Nephron (organoid): ENCODE results near the gene ITPR1.

ENCODE experiments used
- H3K27ac Mint-ChIP-seq, 3 experiments: 2 replicates each; pipeline ENCODE4 v1.8.0; 2020; ENCODE audit warnings: mixed read lengths in 3 of 3, mild to moderate bottlenecking in 2 of 3, moderate library complexity in 1 of 3
- H3K27me3 Mint-ChIP-seq: 2 replicates; pipeline ENCODE4 v1.8.0; 2021; ENCODE audit warnings: low read depth, mild to moderate bottlenecking, moderate library complexity, mixed read lengths
- H3K36me3 Mint-ChIP-seq: 2 replicates; pipeline ENCODE4 v1.8.0; 2020; ENCODE audit warnings: low read depth, mixed read lengths
- H3K4me1 Mint-ChIP-seq: 2 replicates; pipeline ENCODE4 v1.8.0; 2020; ENCODE audit warnings: mixed read lengths
- H3K4me3 Mint-ChIP-seq, 3 experiments: 2 replicates each; pipeline ENCODE4 v1.8.0; 2020; ENCODE audit warnings: mild to moderate bottlenecking in 3 of 3, mixed read lengths in 3 of 3, moderate library complexity in 2 of 3
- H3K9me3 Mint-ChIP-seq: 2 replicates; pipeline ENCODE4 v1.8.0; 2020; ENCODE audit warnings: mixed read lengths
- TF ChIP-seq, protein P1 (sequence below), 3 experiments: fragments of 200-600 bp; sonication (generic); IDR thresholded peaks; one replicate each; pipeline ENCODE4 v1.5.0; 2021; ENCODE audit warnings: antibody characterized with exemption in 3 of 3; ENCODE audit not compliant: unreplicated experiment in 3 of 3

The ITPR1 gene

DNA sequence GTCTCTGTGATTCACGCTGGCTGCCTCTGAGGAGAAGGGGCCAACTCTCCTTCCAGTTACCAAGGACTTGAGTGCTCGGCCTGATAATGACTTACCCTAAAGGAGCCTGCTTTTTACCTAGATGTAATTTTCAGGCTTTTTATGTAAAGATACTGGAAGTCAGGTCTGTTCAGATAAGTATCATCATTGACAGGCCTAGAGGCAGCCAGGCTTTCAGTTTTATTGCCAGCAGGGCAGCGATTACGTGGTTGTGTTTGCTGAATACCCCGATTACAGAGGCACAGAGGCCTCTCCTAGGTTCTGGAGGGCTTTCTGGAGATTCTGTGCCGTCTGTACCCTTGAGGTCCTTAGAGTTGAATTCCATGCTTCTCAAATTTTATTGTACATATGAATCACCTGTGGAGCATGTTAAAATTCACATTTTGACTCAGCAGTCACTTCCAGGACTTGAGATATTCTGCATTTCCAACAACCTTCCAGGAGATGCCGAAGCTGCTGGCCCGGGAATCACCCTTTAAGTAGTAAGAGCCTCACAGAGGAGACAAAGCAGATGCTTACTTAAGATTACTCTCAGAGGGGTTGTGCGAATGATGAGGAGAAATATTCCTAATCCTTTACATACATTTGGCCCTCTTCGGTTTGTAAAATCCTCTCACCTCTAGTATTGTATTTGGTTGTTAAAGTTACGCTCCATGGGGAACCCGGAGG is 326.0 kb downstream of the ITPR1 start:
- peaks cover 10% of the 10 kb centered on the region for H3K4me1 Mint-ChIP-seq
- peaks cover 99% of the 10 kb centered on the region for H3K36me3 Mint-ChIP-seq
- peaks cover 20% of the 10 kb centered on the region for H3K9me3 Mint-ChIP-seq
- H3K27ac Mint-ChIP-seq = no peak overlapping the region
- TF ChIP-seq, protein P1, sequence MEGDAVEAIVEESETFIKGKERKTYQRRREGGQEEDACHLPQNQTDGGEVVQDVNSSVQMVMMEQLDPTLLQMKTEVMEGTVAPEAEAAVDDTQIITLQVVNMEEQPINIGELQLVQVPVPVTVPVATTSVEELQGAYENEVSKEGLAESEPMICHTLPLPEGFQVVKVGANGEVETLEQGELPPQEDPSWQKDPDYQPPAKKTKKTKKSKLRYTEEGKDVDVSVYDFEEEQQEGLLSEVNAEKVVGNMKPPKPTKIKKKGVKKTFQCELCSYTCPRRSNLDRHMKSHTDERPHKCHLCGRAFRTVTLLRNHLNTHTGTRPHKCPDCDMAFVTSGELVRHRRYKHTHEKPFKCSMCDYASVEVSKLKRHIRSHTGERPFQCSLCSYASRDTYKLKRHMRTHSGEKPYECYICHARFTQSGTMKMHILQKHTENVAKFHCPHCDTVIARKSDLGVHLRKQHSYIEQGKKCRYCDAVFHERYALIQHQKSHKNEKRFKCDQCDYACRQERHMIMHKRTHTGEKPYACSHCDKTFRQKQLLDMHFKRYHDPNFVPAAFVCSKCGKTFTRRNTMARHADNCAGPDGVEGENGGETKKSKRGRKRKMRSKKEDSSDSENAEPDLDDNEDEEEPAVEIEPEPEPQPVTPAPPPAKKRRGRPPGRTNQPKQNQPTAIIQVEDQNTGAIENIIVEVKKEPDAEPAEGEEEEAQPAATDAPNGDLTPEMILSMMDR (IDR thresholded peaks at IDR 0.05; ENCODE audit: unreplicated experiment in 3 of 3) = no peak
- H3K4me3 Mint-ChIP-seq = no peak overlapping the region
- no peaks in the 10 kb centered on the region for H3K27me3 Mint-ChIP-seq

DNA sequence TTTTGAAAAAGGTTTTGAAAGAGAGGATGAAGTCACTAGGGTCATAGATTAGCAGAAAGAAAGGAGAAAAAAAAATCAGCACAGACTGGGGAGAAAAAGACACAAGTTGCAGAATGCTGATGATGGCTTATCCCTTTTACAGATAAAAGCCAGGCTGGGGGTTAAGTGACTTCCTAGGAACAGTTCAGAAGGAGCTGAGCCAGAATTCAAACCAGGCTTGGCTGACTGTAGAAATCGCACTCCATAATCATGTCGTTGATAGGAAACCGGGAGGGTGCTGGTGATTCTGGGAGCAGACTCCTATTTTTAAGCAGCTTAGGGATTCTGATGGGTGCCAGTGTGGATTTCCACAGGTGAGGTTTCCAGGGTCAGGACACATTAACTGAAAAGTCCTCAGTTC is 326.6 kb downstream of the ITPR1 start:
- TF ChIP-seq, protein P1 (IDR thresholded peaks at IDR 0.05; ENCODE audit: unreplicated experiment in 3 of 3) = no peak
- Mint-ChIP-seq H3K27me3 (no peaks in the 10 kb centered on the region), H3K27ac (no peak overlapping the region), H3K36me3 (peaks cover 95% of the 10 kb centered on the region), H3K4me1 (peaks cover 16% of the 10 kb centered on the region), H3K4me3 (no peak overlapping the region), H3K9me3 (peaks cover 20% of the 10 kb centered on the region)

DNA sequence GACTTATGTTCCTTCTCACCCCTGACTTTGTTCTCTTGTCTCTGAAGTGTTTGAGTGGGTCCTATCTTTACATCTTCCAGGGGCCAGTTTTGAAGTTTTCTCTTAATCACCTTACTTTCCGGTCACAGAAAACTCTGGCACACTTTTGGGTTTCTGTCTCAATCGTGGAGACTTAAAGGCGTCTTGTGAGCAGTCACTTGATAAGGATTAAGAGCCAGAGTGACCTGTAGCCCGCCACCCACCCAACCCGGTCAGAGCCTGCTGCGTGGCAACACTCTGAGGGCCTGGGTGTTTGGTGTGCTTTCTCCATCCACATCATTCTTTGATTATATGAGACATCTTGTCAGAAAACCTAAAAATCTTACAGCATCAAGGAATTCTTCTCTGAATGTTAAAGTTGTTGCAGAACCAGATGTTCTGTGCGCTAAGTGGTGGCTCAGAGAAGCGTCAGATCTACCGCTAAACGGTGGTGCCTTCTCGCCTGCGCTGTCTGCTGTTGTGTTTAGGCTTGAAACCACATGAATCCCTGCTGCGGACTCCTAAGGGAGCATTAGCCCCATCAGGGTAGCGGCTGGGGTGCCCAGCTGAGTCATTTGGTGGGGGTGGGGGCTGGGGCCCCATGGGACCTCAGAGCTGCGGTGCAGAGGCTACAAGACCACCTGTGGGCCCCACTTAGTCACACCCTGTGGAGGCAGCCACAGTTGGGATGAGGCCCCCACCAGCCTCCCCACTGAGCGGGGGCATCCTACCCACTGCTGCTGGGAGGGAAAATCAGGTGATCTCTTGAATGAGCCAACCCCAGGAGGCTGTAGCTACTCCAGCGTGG is 327.4 kb downstream of the ITPR1 start:
- H3K4me1 Mint-ChIP-seq = peaks cover 23% of the 10 kb centered on the region

DNA sequence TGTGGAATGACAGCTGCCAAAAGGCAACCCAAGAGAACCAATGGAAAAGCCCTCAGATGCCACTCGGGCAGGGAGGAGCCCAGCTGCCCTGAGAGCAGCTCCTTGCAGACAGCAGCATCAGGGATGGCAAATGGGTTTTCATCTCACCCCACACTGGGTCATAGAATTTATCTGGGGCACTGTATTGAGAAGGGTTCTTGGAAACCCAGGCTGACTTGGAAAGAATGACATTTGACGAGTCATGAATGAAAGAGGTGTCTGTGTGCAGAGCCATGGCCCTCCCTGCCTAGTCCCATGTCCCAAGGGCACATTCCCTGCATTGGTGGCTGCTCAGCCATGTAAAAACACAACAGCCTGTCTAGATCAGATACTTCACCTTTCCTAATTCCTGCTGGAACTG is 328.2 kb downstream of the ITPR1 start:
- Mint-ChIP-seq H3K4me3 (no peak overlapping the region), H3K27me3 (no peaks in the 10 kb centered on the region), H3K4me1 (peaks cover 32% of the 10 kb centered on the region), H3K36me3 (peaks cover 93% of the 10 kb centered on the region), H3K27ac (peak overlapping the region in 1 of 3 experiments; percentile 71), H3K9me3 (peaks cover 13% of the 10 kb centered on the region)
- TF ChIP-seq, protein P1 (IDR thresholded peaks at IDR 0.05; ENCODE audit: unreplicated experiment in 3 of 3) = no peak

More for the DNA sequence above, 327.4 kb downstream of the ITPR1 start:
- TF ChIP-seq, protein P1 (IDR thresholded peaks at IDR 0.05; ENCODE audit: unreplicated experiment in 3 of 3) = no peak
- H3K36me3 Mint-ChIP-seq = peaks cover 93% of the 10 kb centered on the region
- H3K27me3 Mint-ChIP-seq = no peaks in the 10 kb centered on the region
- peaks cover 17% of the 10 kb centered on the region for H3K9me3 Mint-ChIP-seq
- H3K4me3 Mint-ChIP-seq = no peak overlapping the region
- no peak overlapping the region for H3K27ac Mint-ChIP-seq

DNA sequence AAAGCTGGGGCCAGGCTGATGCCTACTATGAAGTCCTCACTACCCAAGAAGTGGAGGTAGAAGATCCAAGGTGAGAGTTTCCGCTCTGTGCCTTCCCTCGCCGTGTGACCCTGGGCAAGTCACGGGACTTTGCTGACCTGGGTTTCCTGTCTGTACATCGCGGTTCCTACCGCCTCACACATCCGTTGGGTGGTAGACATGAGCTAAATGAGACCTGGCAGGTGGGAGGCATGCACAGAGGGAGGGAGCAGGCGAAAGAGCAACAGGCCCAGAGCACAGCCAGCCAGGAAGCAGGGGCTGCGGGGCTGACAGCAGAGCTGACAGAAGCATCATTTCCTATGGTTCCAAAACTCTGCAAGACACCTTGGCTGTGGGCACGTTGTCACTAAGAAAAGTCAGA is 328.8 kb downstream of the ITPR1 start:
- Mint-ChIP-seq H3K9me3 (peaks cover 10% of the 10 kb centered on the region), H3K27me3 (no peaks in the 10 kb centered on the region), H3K27ac (no peak overlapping the region), H3K36me3 (peaks cover 90% of the 10 kb centered on the region), H3K4me1 (peaks cover 38% of the 10 kb centered on the region), H3K4me3 (no peak overlapping the region)
- TF ChIP-seq, protein P1 (IDR thresholded peaks at IDR 0.05; ENCODE audit: unreplicated experiment in 3 of 3) = no peak
